ENCODE measurements around the gene JAZF1.

Gene JAZF1

GRCh38 chr7:27920281-27920946 lies 260.2 kb downstream of the JAZF1 start:
- TF ChIP-seq ZFX (IDR thresholded peaks at IDR 0.05; ENCODE audit: borderline replicate concordance) (no peak), CTCF (IDR thresholded peaks at IDR 0.05) (no peak)
- H3K27ac ChIP-seq = no peak overlapping the region

DNA sequence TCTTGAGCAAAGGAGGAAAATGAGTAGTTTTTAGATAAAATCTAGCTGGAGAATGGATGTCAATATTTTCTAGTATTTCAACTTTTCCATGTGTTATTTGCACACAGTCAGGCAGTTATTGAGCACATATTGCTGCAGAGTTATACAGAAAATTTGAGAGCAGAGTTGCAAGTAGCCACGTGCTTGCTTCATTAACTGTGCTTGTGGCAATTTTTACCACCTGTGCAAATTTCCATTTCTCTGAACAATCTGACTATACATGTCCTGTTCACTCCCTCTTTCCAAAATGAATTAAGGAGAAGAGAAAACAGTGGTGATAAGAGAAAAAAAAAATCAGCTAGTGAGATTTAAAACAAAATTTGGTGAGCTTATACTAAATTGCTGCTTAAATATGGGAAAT lies 262.1 kb downstream of the JAZF1 start:
- no peak for TF ChIP-seq ZFX (IDR thresholded peaks at IDR 0.05; ENCODE audit: borderline replicate concordance)
- no peak for TF ChIP-seq CTCF (IDR thresholded peaks at IDR 0.05)
- no peak overlapping the region for H3K27ac ChIP-seq

DNA sequence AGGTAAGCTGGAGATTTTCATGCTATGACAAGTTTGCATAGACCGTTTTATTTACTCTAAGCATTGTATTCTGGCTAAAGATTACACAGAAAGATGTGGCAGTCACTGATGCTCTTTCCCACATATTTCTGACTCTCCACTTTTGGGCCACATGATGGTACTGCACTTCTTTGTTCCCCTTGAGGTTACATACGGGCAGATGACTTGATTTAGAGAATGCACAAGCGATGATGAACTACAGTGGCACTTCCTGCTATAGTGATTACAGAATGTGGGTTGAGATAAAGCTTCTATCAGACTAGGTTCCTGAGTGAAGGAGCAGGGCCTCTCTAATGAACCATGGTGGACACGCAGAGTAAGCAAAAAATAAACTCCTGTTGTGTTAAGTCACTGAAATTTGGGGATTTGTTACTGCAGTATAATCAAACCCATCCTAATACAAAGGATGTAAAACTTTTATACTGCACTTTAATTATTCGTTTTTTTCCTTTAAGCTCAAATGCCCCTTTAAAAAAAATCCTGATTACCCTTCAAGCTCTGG lies 262.8 kb downstream of the JAZF1 start:
- TF ChIP-seq CTCF (IDR thresholded peaks at IDR 0.05) = no peak
- no peak for TF ChIP-seq ZFX (IDR thresholded peaks at IDR 0.05; ENCODE audit: borderline replicate concordance)
- H3K27ac ChIP-seq = no peak overlapping the region

GRCh38 chr7:27917119-27917518 lies 263.5 kb downstream of the JAZF1 start:
- TF ChIP-seq ZFX (IDR thresholded peaks at IDR 0.05; ENCODE audit: borderline replicate concordance) (no peak), CTCF (IDR thresholded peaks at IDR 0.05) (no peak)
- no peak overlapping the region for H3K27ac ChIP-seq

- H3K27ac ChIP-seq = no peak overlapping the region
Observed at GRCh38 chr7:27916372-27916771, 264.2 kb downstream of the JAZF1 start.

DNA sequence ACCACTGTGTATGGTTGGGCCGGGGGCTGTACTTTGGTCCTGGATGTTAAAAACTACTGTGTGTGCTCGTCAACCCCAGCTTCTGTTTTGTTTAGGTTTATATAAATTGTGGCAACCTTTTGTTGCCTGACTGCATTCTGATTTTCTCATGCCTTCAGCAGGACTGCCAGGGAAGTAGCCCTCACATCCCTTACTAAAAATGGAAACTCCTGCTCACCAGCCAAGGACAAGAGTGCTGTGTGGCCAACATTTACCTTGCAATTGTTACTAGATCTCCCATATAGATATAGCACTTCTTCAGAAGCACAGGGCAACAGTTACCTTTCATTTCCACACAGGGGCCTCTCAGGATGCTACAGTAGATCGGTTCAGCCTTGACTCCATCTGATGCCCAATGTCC lies 266.2 kb downstream of the JAZF1 start:
- no peak overlapping the region for H3K27ac ChIP-seq
- TF ChIP-seq ZFX (IDR thresholded peaks at IDR 0.05; ENCODE audit: borderline replicate concordance) = no peak
- no peak for TF ChIP-seq CTCF (IDR thresholded peaks at IDR 0.05)

More at GRCh38 chr7:27916372-27916771, 264.2 kb downstream of the JAZF1 start:
- TF ChIP-seq ZFX (IDR thresholded peaks at IDR 0.05; ENCODE audit: borderline replicate concordance) (no peak), CTCF (IDR thresholded peaks at IDR 0.05) (no peak)

DNA sequence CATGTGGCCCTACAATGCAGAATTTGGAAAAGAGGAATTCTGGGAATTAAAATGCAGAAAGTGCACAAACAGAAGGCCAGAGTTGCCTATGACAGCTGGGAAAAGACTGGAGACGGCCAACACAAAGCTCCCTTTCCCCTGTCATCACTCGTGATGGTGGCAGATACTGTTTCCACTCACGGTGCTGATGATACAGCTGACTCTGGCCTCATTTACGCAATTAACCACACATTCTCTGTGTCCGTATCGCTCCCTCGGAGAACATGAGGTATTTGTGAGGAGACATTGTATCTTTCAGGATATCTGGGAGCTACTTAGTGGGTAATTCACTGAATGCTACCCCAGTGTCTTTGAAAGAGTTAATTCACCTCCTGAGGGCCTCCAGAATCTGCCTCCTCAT lies 267.8 kb downstream of the JAZF1 start:
- TF ChIP-seq CTCF (IDR thresholded peaks at IDR 0.05) (no peak), ZFX (IDR thresholded peaks at IDR 0.05; ENCODE audit: borderline replicate concordance) (no peak)

More for the DNA sequence above, 267.8 kb downstream of the JAZF1 start:
- H3K27ac ChIP-seq = no peak overlapping the region

All from 22Rv1 (cell line).